SK-N-SH treated with all-trans-retinoic acid at 6 μM for 48 hours (cell line): ENCODE results near the gene PRR5L.

Source experiments
- ARNTL ChIP-seq: fragments of 450-650 bp; formaldehyde crosslinking; IDR thresholded peaks from 2 replicates; pipeline ENCODE4 v1.5.0; 2020; ENCODE audit warnings: low read depth, mild to moderate bottlenecking, moderate library complexity, borderline replicate concordance
- BACH2 ChIP-seq: fragments of 250-450 bp; sonication (Bioruptor Pico); IDR thresholded peaks from 2 replicates; pipeline ENCODE4 v1.9.0; 2021; ENCODE audit warnings: mild to moderate bottlenecking, borderline replicate concordance
- OSR1 ChIP-seq: fragments of 250-450 bp; sonication (Bioruptor Pico); IDR thresholded peaks from 2 replicates; pipeline ENCODE4 v1.8.0; 2022; ENCODE audit warnings: moderate library complexity, mild to moderate bottlenecking, inconsistent platforms
- POU6F1 ChIP-seq: fragments of 250-450 bp; sonication (Bioruptor Pico); IDR thresholded peaks from 2 replicates; pipeline ENCODE4 v1.8.0; 2021; ENCODE audit warnings: low read depth, mild to moderate bottlenecking, moderate library complexity, borderline replicate concordance
- PPARA ChIP-seq: fragments of 250-450 bp; sonication (Bioruptor Pico); IDR thresholded peaks from 2 replicates; pipeline ENCODE4 v1.5.0; 2020; ENCODE audit warnings: mild to moderate bottlenecking, borderline replicate concordance
- TCF4 ChIP-seq: fragments of 250-450 bp; sonication (Bioruptor Pico); IDR thresholded peaks from 2 replicates; pipeline ENCODE4 v1.8.0; 2021; ENCODE audit warnings: mild to moderate bottlenecking, moderate library complexity, borderline replicate concordance
- TOX ChIP-seq: fragments of 250-450 bp; sonication (Bioruptor Pico); IDR thresholded peaks from 2 replicates; pipeline ENCODE4 v1.8.0; 2021; ENCODE audit warnings: mild to moderate bottlenecking, moderate library complexity, borderline replicate concordance
- ZC3H10 ChIP-seq: fragments of 250-450 bp; sonication (Bioruptor Pico); IDR thresholded peaks from 2 replicates; pipeline ENCODE4 v1.5.1; 2021; ENCODE audit warnings: mild to moderate bottlenecking, moderate library complexity
- ZFP3 ChIP-seq: fragments of 250-450 bp; sonication (Bioruptor Pico); IDR thresholded peaks from 2 replicates; pipeline ENCODE4 v1.5.0; 2020; ENCODE audit warnings: mild to moderate bottlenecking, moderate library complexity
- ZFP30 ChIP-seq: fragments of 450-650 bp; formaldehyde crosslinking; IDR thresholded peaks from 2 replicates; pipeline ENCODE4 v1.5.0; 2022; ENCODE audit warnings: mild to moderate bottlenecking, moderate library complexity
- ZNF565 ChIP-seq: fragments of 450-650 bp; formaldehyde crosslinking; conservative IDR thresholded peaks from 2 replicates; pipeline ENCODE4 v1.5.0; 2020; ENCODE audit warnings: low read depth, mild to moderate bottlenecking, moderate library complexity
- ZNF8 ChIP-seq: fragments of 450-650 bp; formaldehyde crosslinking; IDR thresholded peaks from 2 replicates; pipeline ENCODE4 v1.5.0; 2020; ENCODE audit warnings: mild to moderate bottlenecking, moderate library complexity

- TF ChIP-seq ZFP3 (no peak), OSR1 (no peak), ZC3H10 (CRISPR knock-in tag) (no peak), TCF4 (no peak), ZNF8 (no peak), ZFP30 (CRISPR knock-in tag) (no peak), PPARA (CRISPR knock-in tag) (no peak), TOX (no peak), ARNTL (CRISPR knock-in tag) (no peak), BACH2 (CRISPR knock-in tag) (no peak), ZNF565 (no peak), POU6F1 (CRISPR knock-in tag) (no peak)
These were observed 48.6 kb upstream of the PRR5L start for GRCh38 chr11:36247493-36247892.
